GM18951 (cell line): ENCODE results near the gene DLX6.

ENCODE experiments used
- POLR2A ChIP-seq: IDR thresholded peaks from 4 replicates; pipeline ENCODE4 v1.6.1; 2011; ENCODE audit warnings: mild to moderate bottlenecking; ENCODE audit not compliant: insufficient read length, insufficient read depth; ENCODE audit errors: extremely low read depth
- in situ Hi-C: fragments of 300-500 bp; cut with MboI; formaldehyde crosslinking; loops from one replicate; pipeline ENCODE4 v1.12.0; 2022; ENCODE audit warnings: low sequenced_read_pairs, mixed read lengths, inconsistent platforms; ENCODE audit not compliant: unreplicated experiment

Gene DLX6

GRCh38 chr7:97025983-97026714 is 20.8 kb downstream of the DLX6 start:
- no peak for TF ChIP-seq POLR2A
- in situ Hi-C loops = loop anchor here (25.0 kb wide), 2 partner anchors 964 to 1114 kb away; no protein-coding TSS in a partner anchor

- in situ Hi-C loops = loop anchor here (25.0 kb wide), 2 partner anchors 965 to 1115 kb away; no protein-coding TSS in a partner anchor
- no peak for TF ChIP-seq POLR2A
These were observed 21.5 kb downstream of the DLX6 start for GRCh38 chr7:97026715-97027426.

GRCh38 chr7:97027427-97028234 is 22.3 kb downstream of the DLX6 start:
- in situ Hi-C loops = loop anchor here (25.0 kb wide), 2 partner anchors 965 to 1115 kb away; no protein-coding TSS in a partner anchor

GRCh38 chr7:97034213-97034852 is 29.0 kb downstream of the DLX6 start:
- in situ Hi-C loops = loop anchor here (25.0 kb wide), 2 partner anchors 972 to 1122 kb away; no protein-coding TSS in a partner anchor

More at GRCh38 chr7:97027427-97028234, 22.3 kb downstream of the DLX6 start:
- TF ChIP-seq POLR2A = no peak

- in situ Hi-C loops = loop anchor here (25.0 kb wide), 2 partner anchors 977 to 1127 kb away; no protein-coding TSS in a partner anchor
- no peak for TF ChIP-seq POLR2A
These were observed 34.2 kb downstream of the DLX6 start for GRCh38 chr7:97039374-97040065.

GRCh38 chr7:97043281-97043680 is 37.9 kb downstream of the DLX6 start:
- in situ Hi-C loops = loop anchor here (25.0 kb wide), 2 partner anchors 981 to 1131 kb away; no protein-coding TSS in a partner anchor
- TF ChIP-seq POLR2A = no peak
